ENCODE measurements around the gene SLC4A1. TPM values are rescaled to one million over a fixed set of nuclear protein-coding genes. Genes with fewer than 3 reads are reported as not detected.

The SLC4A1 gene
- total and polyA plus RNA-seq, 8 donors, result 0.58 to 22.7 (median 10.4) TPM

GRCh38 chr17:44217738-44218343 lies 50.1 kb downstream of the SLC4A1 start:
- Histone ChIP-seq H3K4me3 (peak overlapping the region; percentile 67 to 80), H3K36me3 (peaks cover 0 to 44% of the 10 kb centered on the region in 2 donors), H3K4me1 (peaks cover 22 to 46% of the 10 kb centered on the region in 2 donors), H3K9me3 (no peaks in the 10 kb centered on the region), H3K27ac (peak overlapping the region; percentile 33 to 96), H3K27me3 (no peaks in the 10 kb centered on the region)
- ATAC-seq (no peak), DNase-seq (no peak)
- no peak for TF ChIP-seq CTCF (IDR thresholded peaks at IDR 0.05)
- intact Hi-C loops (cut with DNase I), result loop anchor here in 1 of 2 donors (10.0 kb wide), 1 partner anchor 107 kb away; the partner anchor contains the start of gene SLC25A39

GRCh38 chr17:44216694-44217093 lies 51.2 kb downstream of the SLC4A1 start:
- intact Hi-C loops (cut with DNase I), result loop anchor here in 1 of 2 donors (10.0 kb wide), 1 partner anchor 108 kb away; the partner anchor contains the start of gene SLC25A39
- Histone ChIP-seq H3K9me3 (no peaks in the 10 kb centered on the region), H3K27me3 (no peaks in the 10 kb centered on the region), H3K36me3 (peaks cover 0 to 54% of the 10 kb centered on the region in 2 donors), H3K4me3 (no peak overlapping the region), H3K27ac (no peak overlapping the region), H3K4me1 (peaks cover 16 to 34% of the 10 kb centered on the region in 2 donors)
- no peak for ATAC-seq
- no peak for TF ChIP-seq CTCF (IDR thresholded peaks at IDR 0.05)
- DNase-seq, result no peak

- no peaks in the 10 kb centered on the region for H3K27me3 ChIP-seq
- H3K9me3 ChIP-seq, result no peaks in the 10 kb centered on the region
- DNase-seq (no peak), ATAC-seq (no peak)
- intact Hi-C loops (cut with DNase I), result loop anchor here in 1 of 2 donors (10.0 kb wide), 1 partner anchor 109 kb away; the partner anchor contains the start of gene SLC25A39
- H3K36me3 ChIP-seq, result peaks cover 0 to 60% of the 10 kb centered on the region in 2 donors
- no peak overlapping the region for H3K4me3 ChIP-seq
- no peak for TF ChIP-seq CTCF (IDR thresholded peaks at IDR 0.05)
- peaks cover 16 to 34% of the 10 kb centered on the region in 2 donors for H3K4me1 ChIP-seq
- H3K27ac ChIP-seq, result no peak overlapping the region
These were observed 51.8 kb downstream of the SLC4A1 start for GRCh38 chr17:44216173-44216572.

- no peak for ATAC-seq
- Histone ChIP-seq H3K27me3 (no peaks in the 10 kb centered on the region), H3K36me3 (peaks cover 0 to 71% of the 10 kb centered on the region in 2 donors)
These were observed 53.0 kb downstream of the SLC4A1 start for GRCh38 chr17:44214896-44215295.

More at GRCh38 chr17:44214896-44215295, 53.0 kb downstream of the SLC4A1 start:
- Histone ChIP-seq H3K27ac (no peak overlapping the region), H3K4me1 (peaks cover 24 to 44% of the 10 kb centered on the region in 2 donors), H3K4me3 (no peak overlapping the region), H3K9me3 (no peaks in the 10 kb centered on the region)
- DNase-seq, result no peak
- intact Hi-C loops (cut with DNase I), result loop anchor here (5.0 to 10.0 kb wide), 2 partner anchors 110 to 112 kb away; partner anchors contain the start of gene SLC25A39 (in 1 of the 2)
- no peak for TF ChIP-seq CTCF (IDR thresholded peaks at IDR 0.05)
